Left ventricle myocardium inferior (tissue), 1 donor: ENCODE data around the gene NFIA. TPM values are rescaled to one million over a fixed set of nuclear protein-coding genes. Genes with fewer than 3 reads are reported as not detected.

ENCODE experiments used
- DNase-seq: peaks from one replicate; pipeline ENCODE4 v3.0.0-alpha.2; 2020
- H3K27ac ChIP-seq: fragments of 200-600 bp; replicated peaks from 2 replicates; pipeline ENCODE4 v1.8.0; 2021
- H3K27me3 ChIP-seq: fragments of 200-600 bp; 2 replicates; pipeline ENCODE4 v1.8.0; 2021; ENCODE audit warnings: low read depth
- H3K36me3 ChIP-seq: fragments of 200-600 bp; 2 replicates; pipeline ENCODE4 v1.8.0; 2021
- H3K4me1 ChIP-seq: fragments of 200-600 bp; 2 replicates; pipeline ENCODE4 v1.8.0; 2021
- H3K4me3 ChIP-seq: fragments of 200-600 bp; 2 replicates; pipeline ENCODE4 v1.8.0; 2021; ENCODE audit warnings: mild to moderate bottlenecking, moderate library complexity
- H3K9me3 ChIP-seq: fragments of 200-600 bp; replicated peaks from 2 replicates; pipeline ENCODE4 v1.8.0; 2021
- CTCF ChIP-seq: fragments of 200-600 bp; IDR thresholded peaks from 2 replicates; pipeline ENCODE4 v1.8.0; 2021; ENCODE audit warnings: antibody characterized with exemption, mild to moderate bottlenecking, borderline replicate concordance
- intact Hi-C: fragments of 100-400 bp; cut with micrococcal nuclease; formaldehyde crosslinking; loops from one replicate; pipeline ENCODE4 v1.11.0; 2022
- total RNA-seq: library from RNA; stranded (reverse); fragmentation: NEBNext Ultra II Directional; extraction: Animal tissue kit (Norgen Biotek cat#: 25700); gene quantifications from one replicate; pipeline ENCODE4 v1.2.1, GENCODE V29; 2021
- donor health status: DM: no; HTN: yes; CAD: no; lungs with severe emphysema.

NFIA gene
- total RNA-seq, 1 donor from 2014 or later = 90.2 TPM

DNA sequence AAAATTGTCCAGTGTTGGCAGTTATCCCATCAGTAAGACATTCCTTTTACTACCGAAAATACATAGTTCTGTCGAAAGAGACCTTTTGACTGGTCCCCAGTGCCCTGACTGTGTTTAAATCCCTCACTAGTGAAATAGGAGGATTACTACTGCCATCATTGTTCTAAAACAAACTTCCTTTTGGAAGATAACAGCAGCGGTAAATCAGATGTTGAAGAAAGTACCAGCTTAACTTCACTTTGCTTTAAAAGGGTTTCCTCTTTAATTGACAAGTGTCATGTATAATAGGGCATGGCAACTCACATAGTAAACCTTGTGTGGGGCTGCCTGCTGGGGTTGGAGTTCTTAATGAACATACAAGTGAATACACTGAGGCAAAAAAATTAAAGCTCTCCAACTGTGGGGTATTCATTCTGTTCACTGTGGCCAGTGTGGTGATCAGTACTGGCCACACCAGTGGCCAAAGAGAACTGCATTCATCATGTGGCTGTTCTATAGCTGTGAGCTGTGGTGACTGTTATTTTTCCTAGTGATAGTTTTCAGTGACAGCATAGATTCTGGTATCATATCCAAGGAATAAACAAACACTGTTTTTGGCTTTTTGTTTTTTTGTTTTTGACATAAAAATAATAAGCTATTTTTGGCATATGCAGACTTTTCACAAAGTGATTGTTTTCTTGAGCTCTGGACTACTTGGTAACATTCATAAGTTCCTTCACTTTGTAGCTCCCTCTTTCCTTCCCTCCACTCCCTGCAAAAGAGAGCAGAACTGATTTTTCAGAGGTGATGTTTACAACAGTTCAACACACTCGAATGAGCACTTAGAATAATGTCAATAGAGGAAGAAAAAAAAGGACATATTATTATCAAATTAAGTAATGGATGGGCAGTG, 74.5 kb downstream of the NFIA start:
- intact Hi-C loops = no loop called here
- Histone ChIP-seq H3K27me3 (no peaks in the 10 kb centered on the region), H3K27ac (peak overlapping the region; percentile 79), H3K4me1 (peaks cover 78% of the 10 kb centered on the region), H3K4me3 (no peak overlapping the region), H3K36me3 (no peaks in the 10 kb centered on the region), H3K9me3 (no peaks in the 10 kb centered on the region)
- DNase-seq = no peak
- TF ChIP-seq CTCF = no peak

DNA sequence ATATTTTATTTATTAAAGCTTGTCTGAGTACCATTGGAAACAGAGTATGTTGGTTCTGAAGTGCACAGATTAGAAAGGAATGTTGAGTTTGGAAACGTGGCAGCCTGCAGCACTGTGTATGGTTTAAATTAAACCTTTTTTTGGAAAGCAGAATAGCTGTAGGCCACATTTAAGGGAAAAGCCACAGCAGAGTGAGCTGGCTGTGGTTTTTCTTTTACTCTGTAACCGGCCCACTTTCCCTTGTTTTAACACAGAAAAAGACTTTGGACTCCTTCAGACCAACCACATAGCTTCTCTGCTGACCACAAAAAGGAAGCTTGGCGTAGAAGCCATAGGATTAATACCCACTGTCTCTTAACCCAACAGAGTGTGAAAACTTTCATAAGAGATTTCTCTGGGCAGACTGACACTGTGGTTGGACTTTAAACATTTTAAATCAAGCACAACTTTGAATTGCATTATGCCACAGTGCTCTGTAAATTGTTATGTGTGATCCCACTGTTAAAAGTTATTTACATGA, 75.2 kb downstream of the NFIA start:
- Histone ChIP-seq H3K27ac (peak overlapping the region; percentile 79), H3K4me3 (no peak overlapping the region), H3K27me3 (no peaks in the 10 kb centered on the region), H3K9me3 (no peaks in the 10 kb centered on the region), H3K36me3 (no peaks in the 10 kb centered on the region), H3K4me1 (peaks cover 78% of the 10 kb centered on the region)
- intact Hi-C loops = no loop called here
- DNase-seq = no peak
- TF ChIP-seq CTCF = no peak

DNA sequence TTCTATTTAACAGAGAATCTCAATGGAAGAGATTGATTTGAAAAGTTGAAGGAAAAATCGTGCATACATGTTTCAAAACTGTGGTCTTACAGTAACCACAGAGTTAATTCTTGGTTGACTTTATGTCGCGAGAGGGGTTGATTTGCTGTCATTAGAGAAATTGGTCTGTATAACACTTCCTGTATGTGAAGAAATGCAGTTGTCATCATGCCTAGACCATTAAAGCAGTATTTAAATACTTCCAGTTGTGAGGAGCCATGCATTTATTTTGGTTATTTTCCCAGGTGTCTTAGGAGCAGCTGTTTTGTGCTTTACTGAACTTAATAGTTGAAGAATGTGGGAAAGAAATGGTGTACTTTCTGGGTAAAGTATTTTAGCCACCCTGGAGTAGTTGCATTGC, 76.2 kb downstream of the NFIA start:
- Histone ChIP-seq H3K4me1 (peaks cover 78% of the 10 kb centered on the region), H3K27ac (peak overlapping the region; percentile 79), H3K9me3 (no peaks in the 10 kb centered on the region), H3K27me3 (no peaks in the 10 kb centered on the region), H3K4me3 (no peak overlapping the region), H3K36me3 (no peaks in the 10 kb centered on the region)
- intact Hi-C loops = no loop called here
- DNase-seq = no peak
- no peak for TF ChIP-seq CTCF

DNA sequence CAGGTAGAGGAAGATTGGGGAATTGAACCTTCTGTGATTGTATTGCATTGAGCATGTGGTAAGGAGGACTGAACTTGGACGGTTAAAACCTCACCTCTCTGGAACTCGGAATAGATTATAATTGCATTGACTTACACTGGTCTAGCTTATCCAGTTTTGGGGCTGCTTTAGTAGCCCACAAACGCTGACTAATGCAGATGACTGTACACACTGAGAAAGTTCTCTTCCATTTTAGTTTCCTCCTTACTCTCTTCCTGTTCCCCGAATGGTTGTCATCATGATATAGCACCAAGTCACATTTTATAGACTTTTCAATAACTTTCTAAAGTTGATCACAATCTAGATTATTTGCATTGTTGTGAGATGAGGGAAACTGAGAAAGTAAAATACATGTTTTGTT, 78.2 kb downstream of the NFIA start:
- peaks cover 79% of the 10 kb centered on the region for H3K4me1 ChIP-seq
- H3K4me3 ChIP-seq = no peak overlapping the region
- no peak for TF ChIP-seq CTCF
- intact Hi-C loops = no loop called here
- H3K36me3 ChIP-seq = no peaks in the 10 kb centered on the region
- H3K9me3 ChIP-seq = no peaks in the 10 kb centered on the region
- no peaks in the 10 kb centered on the region for H3K27me3 ChIP-seq
- peak overlapping the region; percentile 79 for H3K27ac ChIP-seq
- DNase-seq = no peak

DNA sequence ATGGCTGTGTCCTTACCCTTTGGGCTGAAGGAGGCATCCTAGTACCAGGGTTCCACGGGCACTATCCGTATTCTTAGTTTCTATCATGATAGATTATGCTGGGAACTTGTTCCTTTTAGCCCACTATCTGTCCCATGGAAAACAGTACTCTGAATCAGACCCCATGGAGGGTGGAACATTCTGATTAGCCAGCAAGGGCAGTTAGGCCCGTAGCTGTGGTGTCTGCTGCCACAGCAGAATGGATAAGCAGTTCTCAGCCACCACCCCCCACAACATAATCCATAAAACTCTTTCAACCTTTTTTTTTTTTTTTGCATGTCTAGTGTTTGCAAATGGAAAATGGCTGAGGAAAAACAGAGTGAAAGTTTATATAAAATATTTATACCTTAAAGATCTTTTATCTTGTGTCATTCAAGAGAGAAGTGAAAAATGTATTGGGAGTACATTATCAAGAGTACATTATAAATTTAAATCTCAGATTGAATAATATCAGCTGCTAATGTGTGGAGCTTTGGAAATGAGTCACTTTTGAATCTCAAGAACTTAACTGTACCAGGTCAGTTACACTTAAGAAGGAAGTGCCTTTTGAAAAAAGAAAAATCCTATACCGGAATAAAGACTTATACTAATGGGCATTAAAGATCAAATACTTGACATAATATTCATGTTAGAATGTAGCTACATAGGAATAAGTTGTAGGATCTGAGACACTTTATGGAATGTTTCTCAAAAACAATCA, 80.3 kb downstream of the NFIA start:
- Histone ChIP-seq H3K4me1 (peaks cover 63% of the 10 kb centered on the region), H3K4me3 (no peak overlapping the region), H3K27me3 (no peaks in the 10 kb centered on the region), H3K9me3 (no peaks in the 10 kb centered on the region), H3K36me3 (no peaks in the 10 kb centered on the region), H3K27ac (peak overlapping the region; percentile 23)
- intact Hi-C loops = no loop called here
- TF ChIP-seq CTCF = no peak
- no peak for DNase-seq
